ENCODE measurements around the gene UBE3A. TPM values are rescaled to one million over a fixed set of nuclear protein-coding genes. Genes with fewer than 3 reads are reported as not detected.

UBE3A gene
- total RNA-seq = 34.3 and 60.7 TPM in 2 replicates

GRCh38 chr15:25438601-25439368 is at the start of gene UBE3A:
UBE3A (minus strand) TSS chr15:25439024; CDS start chr15:25409107, 29,917 bp downstream.

